NB4 (cell line): Measurements from ENCODE around the gene GPATCH3.

Experiments
- DNase-seq: peaks from one replicate; pipeline ENCODE4 v3.0.0; 2010; ENCODE audit warnings: low read depth
- H3K4me3 ChIP-seq: one replicate; pipeline ENCODE4 v1.5.1; 2011; ENCODE audit warnings: mild to moderate bottlenecking, low read depth, low read length, moderate library complexity
- CTCF ChIP-seq: IDR thresholded peaks from one replicate; pipeline ENCODE4 v1.5.1; 2012; ENCODE audit warnings: low read depth, low read length
- MAX ChIP-seq: IDR thresholded peaks from 2 replicates; pipeline ENCODE4 v1.6.1; 2011; ENCODE audit warnings: low read depth, low read length
- MYC ChIP-seq: IDR thresholded peaks from 2 replicates; pipeline ENCODE4 v1.6.1; 2011; ENCODE audit warnings: low read depth, low read length
- POLR2A ChIP-seq: IDR thresholded peaks from 2 replicates; pipeline ENCODE4 v1.6.1; 2011; ENCODE audit warnings: mild to moderate bottlenecking; ENCODE audit not compliant: insufficient read length; ENCODE audit errors: extremely low read depth

The GPATCH3 gene

GRCh38 chr1:26910343-26911160 is 10.3 kb upstream of the GPATCH3 start:
- no peak for DNase-seq
- H3K4me3 ChIP-seq: no peak overlapping the region
- TF ChIP-seq MAX: no peak

- TF ChIP-seq MYC: no peak
- no peak for TF ChIP-seq MAX
- no peak for TF ChIP-seq POLR2A
- TF ChIP-seq CTCF: no peak
- no peak overlapping the region for H3K4me3 ChIP-seq
- no peak for DNase-seq
Measured at GRCh38 chr1:26909951-26910342, 9.7 kb upstream of the GPATCH3 start.

- H3K4me3 ChIP-seq: no peak overlapping the region
- TF ChIP-seq POLR2A (no peak), CTCF (no peak), MAX (no peak), MYC (no peak)
- no peak for DNase-seq
Measured at GRCh38 chr1:26907071-26907917, 7.0 kb upstream of the GPATCH3 start.

GRCh38 chr1:26900815-26901511 is 696 bp upstream of the GPATCH3 start:
- DNase-seq: no peak
- TF ChIP-seq MAX (no peak), MYC (no peak), CTCF (no peak), POLR2A (no peak)
- H3K4me3 ChIP-seq: peak overlapping the region; percentile 80

GRCh38 chr1:26897351-26897750 is 2.9 kb downstream of the GPATCH3 start:
- TF ChIP-seq POLR2A: no peak
- no peak for TF ChIP-seq MYC
- TF ChIP-seq CTCF: no peak
- TF ChIP-seq MAX: no peak
- DNase-seq: no peak
- no peak overlapping the region for H3K4me3 ChIP-seq

GRCh38 chr1:26894263-26894662 is 6.0 kb downstream of the GPATCH3 start:
- TF ChIP-seq CTCF: no peak
- no peak for TF ChIP-seq POLR2A
- no peak for TF ChIP-seq MAX
- TF ChIP-seq MYC: no peak
- H3K4me3 ChIP-seq: no peak overlapping the region
- no peak for DNase-seq
